HepG2 (cell line): ENCODE data around the gene MRPS18C. TPM values are rescaled to one million over a fixed set of nuclear protein-coding genes. Genes with fewer than 3 reads are reported as not detected.
A peak's percentile ranks its signal among the peaks of the same experiment; 100 is the strongest.

Experiments
- ATF3 ChIP-seq: sonication (generic); formaldehyde crosslinking; IDR thresholded peaks from 2 replicates; pipeline ENCODE4 v1.4.0; 2020; ENCODE audit warnings: missing genetic modification reagents
- DNMT1 ChIP-seq: sonication (generic); formaldehyde crosslinking; IDR thresholded peaks from 2 replicates; pipeline ENCODE4 v1.5.1; 2020; ENCODE audit warnings: mild to moderate bottlenecking, missing genetic modification reagents
- GABPB1 ChIP-seq: IDR thresholded peaks from 2 replicates; pipeline ENCODE4 v1.6.1; 2016; ENCODE audit warnings: mild to moderate bottlenecking, missing genetic modification reagents, moderate library complexity, missing compliant biosample characterization
- HOMEZ ChIP-seq: IDR thresholded peaks from 2 replicates; pipeline ENCODE4 v1.6.1; 2016; ENCODE audit warnings: low read depth
- KLF9 ChIP-seq: IDR thresholded peaks from 2 replicates; pipeline ENCODE4 v1.6.1; 2016; ENCODE audit warnings: low read depth
- MXD1 ChIP-seq: sonication (generic); formaldehyde crosslinking; IDR thresholded peaks from 2 replicates; pipeline ENCODE4 v1.4.0; 2020; ENCODE audit warnings: mild to moderate bottlenecking, missing genetic modification reagents
- MXI1 ChIP-seq: IDR thresholded peaks from 3 replicates; pipeline ENCODE4 v1.6.1; 2012; ENCODE audit warnings: low read depth, low read length, inconsistent platforms, borderline replicate concordance
- POLR2AphosphoS5 ChIP-seq: IDR thresholded peaks from 2 replicates; pipeline ENCODE4 v1.6.1; 2012; ENCODE audit warnings: low read depth, low read length
- PRDM15 ChIP-seq: sonication (generic); formaldehyde crosslinking; IDR thresholded peaks from 2 replicates; pipeline ENCODE4 v1.4.0; 2020; ENCODE audit warnings: missing genetic modification reagents
- RFXAP ChIP-seq: sonication (generic); formaldehyde crosslinking; IDR thresholded peaks from 2 replicates; pipeline ENCODE4 v1.4.0; 2020; ENCODE audit warnings: missing genetic modification reagents, borderline replicate concordance
- SUZ12 ChIP-seq: fragments of 150-350 bp; IDR thresholded peaks from 2 replicates; pipeline ENCODE4 v1.6.1; 2014; ENCODE audit warnings: low read depth, low read length
- ZNF225 ChIP-seq: sonication (generic); formaldehyde crosslinking; IDR thresholded peaks from 2 replicates; pipeline ENCODE4 v1.4.0; 2020; ENCODE audit warnings: mild to moderate bottlenecking, missing genetic modification reagents
- ZNF24 ChIP-seq: fragments of 450-650 bp; IDR thresholded peaks from 2 replicates; pipeline ENCODE4 v1.6.1; 2017; ENCODE audit warnings: antibody characterized with exemption, mild to moderate bottlenecking
- ZNF251 ChIP-seq: sonication (generic); formaldehyde crosslinking; IDR thresholded peaks from 2 replicates; pipeline ENCODE4 v1.9.0; 2021; ENCODE audit warnings: mild to moderate bottlenecking, missing genetic modification reagents
- ZNF275 ChIP-seq: sonication (generic); formaldehyde crosslinking; IDR thresholded peaks from 2 replicates; pipeline ENCODE4 v1.8.0; 2022; ENCODE audit warnings: missing genetic modification reagents, mild to moderate bottlenecking, inconsistent platforms, borderline replicate concordance
- ZNF33A ChIP-seq: sonication (generic); formaldehyde crosslinking; IDR thresholded peaks from 2 replicates; pipeline ENCODE4 v1.5.1; 2020; ENCODE audit warnings: missing genetic modification reagents, mild to moderate bottlenecking, moderate library complexity, borderline replicate concordance
- ZNF547 ChIP-seq: sonication (generic); formaldehyde crosslinking; IDR thresholded peaks from 2 replicates; pipeline ENCODE4 v1.5.1; 2020; ENCODE audit warnings: mild to moderate bottlenecking, missing genetic modification reagents
- ZNF576 ChIP-seq: sonication (generic); formaldehyde crosslinking; IDR thresholded peaks from 2 replicates; pipeline ENCODE4 v1.4.0; 2020; ENCODE audit warnings: mild to moderate bottlenecking, missing genetic modification reagents
- ZNF883 ChIP-seq: sonication (generic); formaldehyde crosslinking; IDR thresholded peaks from 2 replicates; pipeline ENCODE4 v1.5.1; 2020; ENCODE audit warnings: mild to moderate bottlenecking, missing genetic modification reagents; ENCODE audit errors: not compliant biosample characterization
- ZSCAN9 ChIP-seq: IDR thresholded peaks from 2 replicates; pipeline ENCODE4 v1.6.1; 2016; ENCODE audit warnings: borderline replicate concordance
- polyA plus RNA-seq, 8 experiments: library from polyadenylated mRNA; depleted of rRNA in 3 of 8; stranded (reverse) in 7 of 8; unstranded in 1 of 8; fragments of >200 nt; fragmentation: Illumina TruSeq in 4 of 8; extraction: Trizol in 4 of 8; gene quantifications; 2 replicates each; pipeline versions ENCODE4 v1.2.1 to v1.2.3, GENCODE V29; 2011 to 2016; ENCODE audit warnings: low read depth in 4 of 8, missing spikeins in 1 of 8, mixed read lengths in 1 of 8; ENCODE audit not compliant: insufficient read depth in 1 of 8
- total RNA-seq, 5 experiments: library from RNA; depleted of rRNA; stranded (reverse); fragments of >200 nt; fragmentation: Illumina TruSeq; extraction: Trizol; gene quantifications; 2 replicates each; pipeline ENCODE4 v1.2.3, GENCODE V29; 2016; ENCODE audit warnings: low read depth in 1 of 5

The MRPS18C gene
- total and polyA plus RNA-seq, 2 of the 13 experiments (the other 11 are each of a cell fraction or from before 2014, with no cell fraction given), result 45.4 to 124 TPM

GRCh38 chr4:83484500-83485461 is 28.9 kb downstream of the MRPS18C start, which contains the start of gene ABRAXAS1 (continued):
- TF ChIP-seq PRDM15 (CRISPR knock-in tag), result no peak
- peak; percentile 93 for TF ChIP-seq ZNF547 (CRISPR knock-in tag)
- TF ChIP-seq RFXAP (CRISPR knock-in tag), result peak; percentile 6; the same call in 1 of the 2 replicates
- 0 out of 2 replicates have a peak, but pooled peaks have one; percentile 48 for TF ChIP-seq ZNF576 (CRISPR knock-in tag)
- TF ChIP-seq ZNF24, result no peak
- TF ChIP-seq KLF9 (CRISPR knock-in tag), result no peak
- no peak for TF ChIP-seq MXD1 (CRISPR knock-in tag)
- TF ChIP-seq ZSCAN9 (CRISPR knock-in tag), result peak; percentile 55; the same call in 1 of the 2 replicates
- TF ChIP-seq HOMEZ (CRISPR knock-in tag), result no peak
- TF ChIP-seq POLR2AphosphoS5, result peak; percentile 89
- no peak for TF ChIP-seq ZNF33A (CRISPR knock-in tag)
- peak; percentile 83 for TF ChIP-seq GABPB1
- TF ChIP-seq ZNF275 (CRISPR knock-in tag), result peak; percentile 80; the same call in 1 of the 2 replicates
- no peak for TF ChIP-seq SUZ12
- TF ChIP-seq ZNF251 (CRISPR knock-in tag), result peak; percentile 40; the same call in 1 of the 2 replicates
- TF ChIP-seq ZNF883 (CRISPR knock-in tag), result peak; percentile 96
- TF ChIP-seq ATF3 (CRISPR knock-in tag), result no peak
- peak; percentile 85; the same call in 1 of the 2 replicates for TF ChIP-seq ZNF225 (CRISPR knock-in tag)
- 0 out of 2 replicates have a peak, but pooled peaks have one; percentile 87 for TF ChIP-seq DNMT1
- TF ChIP-seq MXI1, result peak; percentile 59; the same call in 1 of the 3 replicates
